SK-N-SH (cell line): ENCODE results near the gene GUCD1.

ENCODE experiments used
- EP300 ChIP-seq, 2 experiments: IDR thresholded peaks; 2 replicates each; pipeline versions ENCODE4 v1.4.0 to v1.6.1; 2012; ENCODE audit warnings: borderline replicate concordance in 1 of 2, low read depth in 1 of 2, low read length in 1 of 2
- EZH2phosphoT487 ChIP-seq: fragments of 200-600 bp; sonication (generic); IDR thresholded peaks from 2 replicates; pipeline ENCODE4 v1.6.1; 2017; ENCODE audit warnings: low read depth, mixed run types, mild to moderate bottlenecking, antibody characterized with exemption, moderate library complexity, borderline replicate concordance
- PBX3 ChIP-seq: IDR thresholded peaks from 2 replicates; pipeline ENCODE4; 2012
- POLR2AphosphoS5 ChIP-seq: IDR thresholded peaks from 2 replicates; pipeline ENCODE4 v1.6.1; 2012; ENCODE audit warnings: low read depth, low read length
- USF1 ChIP-seq: IDR thresholded peaks from 2 replicates; pipeline ENCODE4 v1.4.0; 2012; ENCODE audit warnings: low read depth, borderline replicate concordance
- USF2 ChIP-seq: fragments of 150-350 bp; IDR thresholded peaks from 2 replicates; pipeline ENCODE4 v1.6.1; 2017; ENCODE audit warnings: antibody characterized with exemption, low read length, low read depth, borderline replicate concordance
- TF ChIP-seq, protein P1 (sequence below): fragments of 200-600 bp; sonication (generic); IDR thresholded peaks from 2 replicates; pipeline ENCODE4 v1.6.1; 2017; ENCODE audit warnings: antibody characterized with exemption, mild to moderate bottlenecking, moderate library complexity
- TF ChIP-seq, protein P2 (sequence below): IDR thresholded peaks from 2 replicates; pipeline ENCODE4 v1.4.0; 2012; ENCODE audit warnings: low read depth
- TF ChIP-seq, protein P3 (sequence below): IDR thresholded peaks from 2 replicates; pipeline ENCODE4 v1.4.0; 2012; ENCODE audit warnings: low read depth, borderline replicate concordance

DNA sequence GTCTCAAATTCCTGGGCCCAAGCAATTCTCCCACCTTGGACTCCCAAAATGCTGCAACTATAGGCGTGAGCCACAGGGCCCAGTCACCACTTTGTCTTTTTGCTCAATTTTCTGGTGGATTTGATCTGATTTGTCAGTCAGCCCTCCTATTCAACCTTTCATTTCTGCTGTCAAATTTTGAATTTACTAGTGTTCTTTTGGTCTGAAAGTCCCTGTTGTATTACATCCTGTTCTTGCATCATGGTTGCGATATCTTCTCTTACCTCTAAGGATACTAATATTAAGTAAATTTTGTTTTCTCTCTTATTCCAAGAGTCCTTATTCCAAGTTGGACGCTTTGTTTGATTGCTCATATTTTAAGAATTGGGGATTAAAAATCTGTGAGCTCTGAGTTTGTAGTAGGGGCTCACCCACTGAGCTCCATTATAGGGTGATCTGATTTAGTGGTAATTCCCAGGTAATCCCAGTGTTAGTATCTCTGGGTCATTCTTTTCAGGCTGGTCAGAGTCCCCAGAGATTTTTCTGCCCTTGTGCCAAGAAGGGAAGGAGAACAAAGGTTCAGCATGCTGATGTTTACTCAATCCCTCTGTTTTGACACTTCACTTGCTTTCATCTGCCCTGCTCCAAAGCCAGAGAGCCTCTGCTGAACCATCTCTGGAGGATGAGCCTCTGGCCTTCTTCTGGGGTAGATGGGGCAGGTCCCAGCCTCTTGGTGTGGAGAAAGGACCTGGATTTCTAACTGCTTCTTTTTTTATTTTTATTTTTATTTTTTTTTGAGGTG, 49.8 kb downstream of the GUCD1 start:
- TF ChIP-seq, protein P1, sequence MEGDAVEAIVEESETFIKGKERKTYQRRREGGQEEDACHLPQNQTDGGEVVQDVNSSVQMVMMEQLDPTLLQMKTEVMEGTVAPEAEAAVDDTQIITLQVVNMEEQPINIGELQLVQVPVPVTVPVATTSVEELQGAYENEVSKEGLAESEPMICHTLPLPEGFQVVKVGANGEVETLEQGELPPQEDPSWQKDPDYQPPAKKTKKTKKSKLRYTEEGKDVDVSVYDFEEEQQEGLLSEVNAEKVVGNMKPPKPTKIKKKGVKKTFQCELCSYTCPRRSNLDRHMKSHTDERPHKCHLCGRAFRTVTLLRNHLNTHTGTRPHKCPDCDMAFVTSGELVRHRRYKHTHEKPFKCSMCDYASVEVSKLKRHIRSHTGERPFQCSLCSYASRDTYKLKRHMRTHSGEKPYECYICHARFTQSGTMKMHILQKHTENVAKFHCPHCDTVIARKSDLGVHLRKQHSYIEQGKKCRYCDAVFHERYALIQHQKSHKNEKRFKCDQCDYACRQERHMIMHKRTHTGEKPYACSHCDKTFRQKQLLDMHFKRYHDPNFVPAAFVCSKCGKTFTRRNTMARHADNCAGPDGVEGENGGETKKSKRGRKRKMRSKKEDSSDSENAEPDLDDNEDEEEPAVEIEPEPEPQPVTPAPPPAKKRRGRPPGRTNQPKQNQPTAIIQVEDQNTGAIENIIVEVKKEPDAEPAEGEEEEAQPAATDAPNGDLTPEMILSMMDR: no peak
- TF ChIP-seq USF1 (no peak), POLR2AphosphoS5 (no peak), PBX3 (no peak), EP300 (IDR thresholded peaks at IDR 0.05; ENCODE audit: borderline replicate concordance in 1 of 2, low read depth in 1 of 2, low read length in 1 of 2) (no peak), USF2 (no peak), EZH2phosphoT487 (no peak)
- TF ChIP-seq, protein P2, sequence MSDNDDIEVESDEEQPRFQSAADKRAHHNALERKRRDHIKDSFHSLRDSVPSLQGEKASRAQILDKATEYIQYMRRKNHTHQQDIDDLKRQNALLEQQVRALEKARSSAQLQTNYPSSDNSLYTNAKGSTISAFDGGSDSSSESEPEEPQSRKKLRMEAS: no peak
- TF ChIP-seq, protein P3, sequence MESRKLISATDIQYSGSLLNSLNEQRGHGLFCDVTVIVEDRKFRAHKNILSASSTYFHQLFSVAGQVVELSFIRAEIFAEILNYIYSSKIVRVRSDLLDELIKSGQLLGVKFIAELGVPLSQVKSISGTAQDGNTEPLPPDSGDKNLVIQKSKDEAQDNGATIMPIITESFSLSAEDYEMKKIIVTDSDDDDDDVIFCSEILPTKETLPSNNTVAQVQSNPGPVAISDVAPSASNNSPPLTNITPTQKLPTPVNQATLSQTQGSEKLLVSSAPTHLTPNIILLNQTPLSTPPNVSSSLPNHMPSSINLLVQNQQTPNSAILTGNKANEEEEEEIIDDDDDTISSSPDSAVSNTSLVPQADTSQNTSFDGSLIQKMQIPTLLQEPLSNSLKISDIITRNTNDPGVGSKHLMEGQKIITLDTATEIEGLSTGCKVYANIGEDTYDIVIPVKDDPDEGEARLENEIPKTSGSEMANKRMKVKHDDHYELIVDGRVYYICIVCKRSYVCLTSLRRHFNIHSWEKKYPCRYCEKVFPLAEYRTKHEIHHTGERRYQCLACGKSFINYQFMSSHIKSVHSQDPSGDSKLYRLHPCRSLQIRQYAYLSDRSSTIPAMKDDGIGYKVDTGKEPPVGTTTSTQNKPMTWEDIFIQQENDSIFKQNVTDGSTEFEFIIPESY: no peak
